Left ventricle myocardium superior (tissue), 1 donor: Measurements from ENCODE around the gene SYTL5. TPM values are rescaled to one million over a fixed set of nuclear protein-coding genes. Genes with fewer than 3 reads are reported as not detected.
"Not testable (repeated sequence)": the region's sequence is repeated elsewhere in the genome, so short reads cannot be mapped to it uniquely, and the experiment has no call there.

Experiments used
- ATAC-seq: fragments of 200-7000 bp; cut with Tn5 transposase; one replicate; pipeline ENCODE4 v1.9.1; 2020; ENCODE audit warnings: mild to moderate bottlenecking, moderate library complexity
- DNase-seq: peaks from one replicate; pipeline ENCODE4 v3.0.0-alpha.2; 2020
- intact Hi-C: fragments of 100-400 bp; cut with micrococcal nuclease; formaldehyde crosslinking; loops from one replicate; pipeline ENCODE4 v1.11.0; 2022
- long read RNA-seq: library from polyadenylated mRNA; unstranded; transcript quantifications from one replicate; pipeline ENCODE4 v2.0.0, GENCODE V29; 2021
- total RNA-seq: library from RNA; stranded (reverse); fragmentation: NEBNext Ultra II Directional; extraction: Animal tissue kit (Norgen Biotek cat#: 25700); gene quantifications from one replicate; pipeline ENCODE4 v1.2.1, GENCODE V29; 2021
- donor health status: DM: no; HTN: yes; CAD: no; lungs with severe emphysema.

Gene SYTL5
- not detected for total RNA-seq
- long read RNA-seq = 0 reads

DNA sequence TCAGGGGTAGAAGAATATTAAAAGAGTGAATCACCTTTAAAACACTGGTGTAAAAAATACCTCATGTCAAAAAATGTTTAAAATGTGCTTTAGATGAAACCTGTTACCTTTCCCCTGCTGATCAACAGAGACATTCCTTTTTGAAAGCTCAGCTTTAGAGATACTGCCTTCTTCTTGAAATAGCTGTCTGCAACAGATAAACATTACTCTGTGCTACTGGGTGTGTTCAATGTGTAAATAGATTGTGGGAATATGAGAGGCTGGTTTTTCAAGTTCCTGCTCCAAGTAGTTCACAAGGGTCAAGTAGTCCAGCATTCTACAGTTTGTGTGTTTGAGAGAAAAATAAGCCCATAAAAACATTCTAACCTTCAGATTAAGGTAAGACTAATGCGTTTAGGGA is at the start of gene SYTL5:
Gene SYTL5 (plus strand): TSS at position 263 of the 400 bp plus-strand sequence. CDS start 27,337 bp downstream, outside the sequence.
- DNase-seq (no peak), ATAC-seq (no peak)
- intact Hi-C loops = no loop called here

DNA sequence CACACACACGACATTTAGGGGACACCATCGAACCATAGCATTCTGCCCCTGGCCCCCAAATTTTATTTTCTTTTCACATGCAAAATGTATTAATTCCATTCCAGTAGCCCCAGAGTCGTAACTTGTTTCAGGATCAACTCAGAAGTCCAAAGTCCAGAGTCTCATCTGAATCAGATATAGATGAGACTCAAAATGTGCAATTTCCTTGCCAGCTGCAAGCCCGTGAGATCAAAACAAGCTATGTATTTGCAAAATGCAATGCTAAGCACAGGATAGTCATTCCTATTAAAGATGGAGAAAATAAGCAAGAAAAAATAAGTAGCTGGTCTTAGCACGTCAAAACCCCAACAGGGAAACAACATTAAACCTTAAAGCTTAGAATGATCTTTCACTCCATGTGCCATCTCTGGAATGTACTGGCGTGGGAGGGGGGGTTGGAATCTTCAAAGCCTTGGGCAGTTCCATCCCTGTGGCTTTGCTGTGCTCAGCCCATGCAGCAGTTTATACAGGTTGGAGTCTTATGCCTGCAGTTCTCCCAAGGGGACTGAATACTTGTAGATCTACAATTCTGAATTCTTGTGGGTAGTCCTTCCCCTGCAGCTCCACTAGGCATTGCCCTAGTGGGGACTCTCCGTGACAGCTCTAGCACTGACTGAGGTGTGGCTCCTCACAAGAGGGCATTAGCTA is 47.7 kb upstream of the SYTL5 start:
- intact Hi-C loops = no loop called here
- no peak for ATAC-seq
- no peak for DNase-seq

DNA sequence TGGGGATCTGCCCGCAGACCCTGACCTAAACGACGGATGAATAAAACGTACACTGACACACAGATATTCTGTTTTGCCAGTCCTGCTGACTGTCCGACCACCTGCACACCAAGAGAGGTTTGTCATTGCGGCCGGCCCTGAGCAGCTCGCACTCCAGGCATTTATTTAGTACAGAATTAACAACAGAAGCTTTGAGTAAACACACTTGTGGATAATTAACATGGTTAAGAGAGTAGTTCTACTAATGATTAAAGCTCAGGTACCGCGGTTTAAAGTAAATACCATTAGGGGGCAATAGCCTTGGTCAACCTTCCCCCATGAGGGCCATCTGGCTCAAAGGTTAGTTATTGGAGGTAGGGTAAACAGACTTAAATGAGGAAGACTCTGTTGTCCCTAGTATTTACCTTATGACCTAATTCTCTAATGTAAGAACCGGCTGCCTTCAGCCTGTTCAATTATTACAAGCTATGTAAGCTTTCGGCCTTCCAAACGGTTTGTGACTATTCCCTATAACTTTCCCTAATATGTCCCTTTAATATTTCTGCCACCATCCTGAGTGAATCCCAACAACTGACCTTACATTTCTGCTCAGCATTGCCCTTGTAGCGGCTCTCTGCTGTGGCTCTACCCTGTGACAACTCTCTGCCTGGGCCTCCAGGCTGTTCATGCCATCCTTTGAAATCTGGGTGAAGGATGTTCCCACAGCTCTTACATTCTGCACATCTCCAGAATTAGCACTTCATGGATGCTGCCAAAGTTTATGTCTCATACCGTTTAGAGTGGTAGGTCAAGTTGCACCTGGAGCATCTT is 46.9 kb upstream of the SYTL5 start:
- ATAC-seq (no peak), DNase-seq (no peak)
- intact Hi-C loops = no loop called here

DNA sequence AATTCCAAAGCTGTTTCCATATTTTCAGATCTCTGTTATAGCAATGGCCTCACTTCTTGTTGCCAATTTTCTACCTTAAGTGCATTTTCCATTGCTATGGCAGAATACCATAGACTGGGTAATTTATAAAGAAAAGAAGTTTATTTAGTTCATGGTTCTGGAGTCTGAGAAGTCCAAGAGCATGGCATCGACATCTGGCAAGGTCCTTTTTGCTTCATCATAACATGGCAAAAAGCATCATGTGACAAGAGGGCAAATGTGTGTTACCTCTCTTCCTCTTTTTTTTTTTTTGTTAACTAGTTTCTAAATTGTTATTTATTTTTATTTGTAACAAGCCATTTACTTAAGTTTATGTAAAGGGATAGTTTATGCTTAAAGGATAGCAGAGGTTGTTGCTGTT is 45.2 kb upstream of the SYTL5 start:
- DNase-seq = no peak
- intact Hi-C loops = no loop called here
- ATAC-seq = no peak

DNA sequence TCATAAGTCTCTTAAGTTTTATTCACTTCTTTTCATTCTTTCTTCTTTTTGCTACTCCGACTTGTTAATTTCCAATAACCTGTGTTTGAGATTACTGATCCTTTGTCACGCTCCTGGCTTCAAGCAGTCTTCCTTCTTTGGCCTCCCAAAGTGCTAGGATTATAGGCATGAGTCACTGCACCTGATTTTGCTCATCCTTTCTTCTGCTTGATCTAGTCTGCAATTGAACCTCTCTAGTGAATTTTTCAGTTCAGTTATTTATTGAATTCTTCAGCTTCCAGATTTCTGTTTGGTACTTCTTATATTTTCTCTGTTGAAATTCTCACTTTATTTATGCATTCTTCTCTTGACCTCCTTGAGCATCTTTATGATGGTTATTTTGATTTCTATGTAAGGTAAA is 38.6 kb upstream of the SYTL5 start:
- no peak for ATAC-seq
- DNase-seq = no peak
- intact Hi-C loops = no loop called here

DNA sequence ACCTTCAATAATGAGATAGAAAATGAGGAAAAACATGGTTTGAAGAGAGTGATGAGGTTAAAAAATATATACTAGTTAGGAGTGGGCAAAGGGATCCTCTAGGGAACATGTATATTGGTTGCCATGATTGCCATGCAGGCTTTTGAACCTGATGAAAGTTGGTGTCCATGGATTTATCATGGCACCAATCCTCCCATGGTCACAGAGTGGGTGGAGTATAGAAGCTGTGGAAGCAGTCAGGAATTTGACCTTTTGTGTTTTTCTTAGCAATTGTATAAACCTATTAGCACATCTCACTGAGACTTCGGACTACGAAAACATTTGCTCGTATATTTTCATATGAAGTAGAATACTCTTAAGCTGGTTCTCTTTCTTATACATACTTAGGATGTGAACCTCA is 30.9 kb upstream of the SYTL5 start:
- intact Hi-C loops = no loop called here
- DNase-seq (no peak), ATAC-seq (no peak)

DNA sequence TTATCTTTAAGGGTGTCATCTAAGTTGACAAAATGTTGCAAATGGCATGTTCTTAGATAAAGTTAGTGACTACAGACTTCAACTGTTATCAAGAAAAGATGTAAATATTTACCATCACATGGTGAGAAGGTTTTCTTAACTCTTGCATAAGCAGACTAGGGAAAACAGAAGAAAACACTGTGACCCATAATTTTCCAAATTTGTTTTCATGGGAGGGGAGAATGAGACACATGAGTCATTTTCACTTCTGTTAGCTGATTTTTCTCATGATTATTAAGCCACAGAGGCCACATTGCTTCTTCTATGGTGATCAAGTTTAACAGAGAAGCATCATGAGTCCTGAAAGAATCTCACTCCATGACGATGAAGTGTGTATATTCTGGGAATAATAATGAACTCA is 30.2 kb upstream of the SYTL5 start:
- ATAC-seq = no peak
- intact Hi-C loops = no loop called here
- no peak for DNase-seq

DNA sequence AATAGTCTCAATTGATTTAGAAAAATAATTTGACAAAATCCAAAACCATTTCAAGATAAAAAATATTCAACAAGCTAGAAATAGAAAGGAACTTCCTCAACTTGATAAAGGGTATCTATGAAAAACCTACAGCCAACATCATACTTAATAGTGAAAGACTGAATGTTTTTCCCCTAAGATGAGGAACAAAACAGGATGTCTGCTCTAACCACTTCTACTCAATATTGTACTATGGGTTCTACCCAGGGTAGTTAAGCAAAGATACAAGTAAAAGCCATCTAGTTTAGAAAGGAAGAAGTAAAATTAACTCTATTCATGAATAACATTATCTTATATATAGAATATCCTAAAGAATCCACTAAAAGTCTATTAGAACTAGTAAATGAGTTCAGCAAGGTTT is 21.5 kb upstream of the SYTL5 start:
- intact Hi-C loops = no loop called here
- ATAC-seq = no peak
- no peak for DNase-seq

DNA sequence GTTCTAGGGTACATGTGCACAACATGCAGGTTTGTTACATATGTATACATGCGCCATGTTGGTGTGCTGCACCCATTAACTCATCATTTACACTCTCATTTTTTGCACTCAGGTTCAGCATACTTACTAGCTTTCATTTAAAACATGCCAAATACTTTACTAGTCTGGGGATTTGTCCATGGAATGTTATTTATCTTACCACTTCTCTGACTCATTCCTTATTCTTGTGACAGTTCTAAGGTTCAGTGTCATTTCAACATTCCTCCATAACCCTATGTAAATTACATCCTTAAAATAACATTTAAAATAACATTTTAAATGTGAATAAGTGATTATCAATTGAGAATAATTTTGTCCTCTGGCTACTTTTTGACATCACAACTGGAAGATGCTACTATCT is 19.5 kb upstream of the SYTL5 start:
- intact Hi-C loops = no loop called here
- ATAC-seq (no peak), DNase-seq (no peak)

DNA sequence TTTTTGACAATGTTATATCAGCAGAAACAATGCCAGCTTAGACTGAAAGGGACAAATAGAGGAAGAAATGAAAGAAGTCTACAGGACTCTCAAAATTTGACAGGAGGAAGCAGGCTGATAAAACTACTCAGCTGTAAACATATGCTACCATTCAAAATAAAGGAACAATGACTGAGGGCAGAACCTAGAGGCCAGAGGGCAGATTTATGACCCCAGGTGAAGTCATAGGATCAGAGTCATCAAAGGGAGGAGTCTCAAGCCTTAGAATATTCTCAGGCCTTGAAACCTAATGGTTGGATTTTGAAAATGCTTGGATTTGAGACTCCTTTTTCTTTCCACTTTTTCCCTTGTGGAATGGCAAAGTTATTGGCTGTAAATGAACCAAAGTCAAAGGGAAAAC is 17.0 kb upstream of the SYTL5 start:
- ATAC-seq (no peak), DNase-seq (no peak)
- intact Hi-C loops = no loop called here

DNA sequence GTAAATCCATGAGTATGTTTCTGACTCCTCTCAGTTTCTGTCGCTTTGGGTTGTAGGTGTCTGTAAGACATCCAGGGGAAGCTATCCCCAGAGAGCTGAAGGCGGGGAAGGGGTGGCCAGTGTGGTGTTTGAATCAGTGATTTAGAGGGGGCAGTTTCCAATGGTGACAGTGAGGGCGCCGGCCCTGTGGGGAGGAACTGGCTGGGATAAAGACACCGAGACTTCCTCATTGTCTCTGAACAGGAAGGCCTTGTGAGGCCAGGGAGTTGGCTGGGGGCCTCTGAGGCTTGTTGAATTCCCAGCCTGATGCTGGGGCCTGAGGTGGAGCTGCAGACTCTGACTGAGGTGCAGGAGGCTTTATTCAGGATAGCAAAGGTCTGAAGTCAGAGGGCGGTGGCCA is 15.1 kb upstream of the SYTL5 start:
- intact Hi-C loops, ATAC-seq, DNase-seq: not testable (repeated sequence)

DNA sequence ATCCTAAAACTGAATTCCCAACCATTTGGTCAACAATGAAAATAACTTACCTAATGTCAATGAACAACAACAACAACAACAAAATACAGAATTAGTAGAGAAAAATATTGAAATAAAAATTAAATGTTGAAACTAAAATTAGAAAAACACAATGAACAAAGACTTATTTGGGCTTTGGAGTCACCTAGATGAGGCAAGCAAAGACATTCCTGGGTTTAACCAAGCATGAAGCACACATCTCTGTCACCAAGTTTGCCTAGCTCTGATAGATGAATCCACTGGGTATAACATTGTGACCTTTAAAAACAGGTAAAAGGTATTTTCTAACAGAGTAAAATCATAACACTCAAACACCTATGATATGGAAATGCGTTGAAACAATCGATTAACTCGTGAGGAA is 13.2 kb upstream of the SYTL5 start:
- no peak for ATAC-seq
- intact Hi-C loops = no loop called here
- no peak for DNase-seq

DNA sequence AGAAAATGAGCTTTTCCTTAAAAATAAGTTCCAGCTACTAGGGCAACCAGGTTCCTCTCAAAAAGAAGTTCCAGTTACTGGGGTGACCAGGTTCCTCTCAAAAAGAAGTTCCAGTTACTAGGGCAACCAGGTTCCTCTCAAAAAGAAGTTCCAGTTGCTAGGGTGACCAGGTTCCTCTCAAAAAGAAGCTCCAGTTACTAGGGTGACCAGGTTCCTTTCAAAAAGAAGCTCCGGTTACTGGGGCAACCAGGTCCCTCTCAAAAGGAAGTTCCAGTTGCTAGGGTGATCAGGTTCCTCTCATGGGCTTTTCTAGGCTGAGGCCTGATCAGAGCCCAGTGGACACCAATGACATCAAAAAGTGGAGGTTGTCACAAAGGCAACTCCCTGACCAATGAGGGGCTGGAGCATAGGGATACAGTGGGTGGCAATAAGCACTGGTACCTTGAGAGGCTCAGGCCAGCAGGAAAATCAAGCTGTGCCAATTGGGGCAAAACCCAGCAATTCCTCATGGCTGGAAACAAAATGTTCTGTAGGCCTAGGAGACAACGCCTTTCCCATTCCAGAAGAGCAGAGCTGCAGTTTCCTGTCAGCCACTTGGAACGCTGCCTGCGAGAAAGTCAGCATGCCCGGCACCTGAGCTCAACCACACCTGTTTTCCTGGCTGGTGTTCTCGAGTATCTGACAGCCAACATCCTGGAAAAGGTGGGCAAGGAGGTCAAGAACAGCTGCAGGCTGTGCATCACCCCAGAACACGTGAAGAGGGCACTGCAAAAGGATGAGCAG is 12.3 kb upstream of the SYTL5 start:
- DNase-seq (no peak), ATAC-seq (no peak)
- intact Hi-C loops = no loop called here

DNA sequence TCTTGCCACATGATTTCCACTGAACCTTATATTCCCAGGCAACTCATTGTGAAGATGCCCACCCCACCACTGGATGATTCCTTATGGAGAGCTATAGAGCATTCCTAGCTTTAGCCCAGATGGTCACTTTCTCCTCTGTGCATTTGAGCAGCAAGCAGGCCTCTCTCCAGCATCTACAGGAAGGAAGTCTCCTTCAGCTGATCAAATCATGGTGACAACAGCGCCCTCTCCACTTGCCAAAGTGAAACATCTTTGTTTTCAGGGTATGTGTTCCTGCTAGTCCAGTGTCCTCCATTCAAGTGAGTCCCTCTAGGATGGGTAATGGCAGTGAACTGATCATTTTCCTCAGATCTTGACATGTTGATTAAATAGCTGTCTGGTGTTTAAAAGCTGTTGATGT is 10.9 kb upstream of the SYTL5 start:
- intact Hi-C loops = no loop called here
- no peak for ATAC-seq
- DNase-seq = no peak

DNA sequence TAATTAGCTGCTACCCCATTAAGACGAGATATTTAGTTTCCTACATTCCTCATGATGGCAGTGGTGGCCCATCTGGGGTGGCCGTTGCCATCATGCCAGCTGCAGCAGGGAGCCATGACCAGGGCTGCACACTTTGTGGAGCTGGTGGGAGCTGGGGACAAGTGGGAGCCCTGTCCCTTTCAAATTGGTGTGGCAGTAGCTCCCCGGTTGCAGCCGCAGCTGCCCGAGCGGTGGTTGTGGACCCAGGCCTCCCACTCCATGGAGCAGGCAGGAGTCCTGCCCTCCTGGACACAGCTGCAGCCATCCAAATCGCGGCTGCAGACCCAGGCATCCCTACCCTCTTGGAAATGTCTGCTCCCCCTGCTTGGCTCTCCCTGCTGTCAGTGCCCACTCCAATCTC is 9.3 kb upstream of the SYTL5 start:
- intact Hi-C loops = no loop called here
- ATAC-seq (no peak), DNase-seq (no peak)

DNA sequence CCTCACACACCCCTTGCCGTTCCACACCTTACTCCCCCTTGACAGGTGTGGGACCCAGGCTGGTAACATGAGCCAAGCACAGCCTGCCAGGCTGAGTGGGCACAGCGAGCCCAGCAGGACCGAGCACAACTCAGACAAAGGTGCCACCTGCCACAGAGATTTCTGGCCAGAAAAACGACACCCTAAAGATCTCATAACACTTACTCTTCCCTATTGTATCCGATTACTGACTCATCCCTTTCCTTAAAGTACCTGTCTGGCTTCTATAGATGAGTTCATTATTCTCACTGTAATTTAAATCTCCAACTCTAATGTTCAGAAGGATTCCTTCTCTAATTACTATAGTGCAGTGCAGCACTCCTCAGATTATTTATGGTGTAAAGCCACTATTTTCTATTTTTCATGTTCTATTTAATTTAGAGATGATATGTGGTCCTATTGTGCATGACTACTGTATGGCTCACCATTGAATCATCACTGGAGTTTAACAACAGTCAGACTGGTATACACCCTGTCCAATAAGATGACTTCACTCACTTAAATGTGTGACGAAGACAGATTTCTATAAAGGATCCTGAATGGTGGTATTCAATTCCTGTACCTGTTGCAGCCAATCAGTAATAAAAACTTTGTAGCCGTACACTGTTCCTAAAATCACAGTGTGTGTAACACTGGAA is 7.6 kb upstream of the SYTL5 start:
- intact Hi-C loops = no loop called here
- DNase-seq (no peak), ATAC-seq (no peak)

DNA sequence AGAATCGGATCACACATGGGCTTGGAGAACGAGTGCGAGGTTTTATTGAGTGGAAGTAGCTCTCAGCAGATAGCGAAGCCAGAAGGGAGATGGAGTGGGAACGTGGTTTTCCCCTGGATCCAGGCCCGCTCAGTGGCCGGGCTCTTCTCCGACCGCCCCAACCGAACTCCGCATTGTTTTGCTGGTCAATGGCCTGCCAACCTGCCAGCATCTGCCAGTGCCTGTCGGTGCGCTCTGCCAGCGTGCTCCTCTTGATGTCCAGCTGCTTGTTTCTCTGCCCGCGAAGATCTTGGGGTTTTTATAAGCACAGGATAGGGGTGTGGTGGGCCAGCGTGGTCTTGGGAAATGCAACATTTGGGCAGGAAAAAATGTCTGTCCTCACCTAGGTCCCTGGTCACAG is 5.6 kb upstream of the SYTL5 start:
- ATAC-seq (no peak), DNase-seq (no peak)
- intact Hi-C loops = no loop called here

DNA sequence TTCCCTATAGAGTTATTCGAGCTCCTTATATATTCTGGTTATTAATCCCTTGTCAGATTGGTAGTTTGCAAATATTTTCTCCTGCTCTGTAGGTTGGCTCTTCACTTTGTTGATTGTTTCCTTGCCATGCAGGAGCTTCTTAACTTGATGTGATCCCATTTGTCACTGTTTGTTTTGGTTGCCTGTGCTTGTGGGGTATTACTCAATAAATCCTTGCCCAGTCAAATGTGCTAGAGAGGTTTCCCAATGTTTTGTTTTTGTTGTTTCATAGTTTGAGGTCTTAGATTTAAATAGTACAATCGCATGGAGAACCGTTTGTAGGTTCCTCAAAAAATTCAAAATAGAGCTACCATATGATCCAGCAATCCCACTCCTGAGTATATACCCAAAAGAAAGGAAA is 2.3 kb upstream of the SYTL5 start:
- intact Hi-C loops = no loop called here
- DNase-seq (no peak), ATAC-seq (no peak)

DNA sequence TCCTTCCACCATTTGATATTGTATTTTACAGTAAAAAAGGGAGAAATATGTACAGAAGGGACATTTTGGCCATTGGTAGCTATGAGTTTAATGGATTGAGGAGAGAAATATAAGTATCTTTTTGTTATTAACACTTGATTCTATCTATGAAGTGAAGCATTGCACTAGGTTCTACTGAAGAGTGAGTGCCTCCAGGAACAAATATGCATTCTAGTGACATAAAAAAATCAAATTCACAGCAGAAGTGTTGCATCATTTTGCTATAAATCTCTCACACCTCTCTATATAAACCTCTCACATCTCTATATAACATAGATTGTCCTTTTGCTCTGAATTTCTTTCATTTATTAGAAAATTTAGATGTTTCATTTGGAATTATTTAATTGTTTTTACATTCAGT is 425 bp downstream of the SYTL5 start:
- ATAC-seq = no peak
- intact Hi-C loops = no loop called here
- DNase-seq = no peak

DNA sequence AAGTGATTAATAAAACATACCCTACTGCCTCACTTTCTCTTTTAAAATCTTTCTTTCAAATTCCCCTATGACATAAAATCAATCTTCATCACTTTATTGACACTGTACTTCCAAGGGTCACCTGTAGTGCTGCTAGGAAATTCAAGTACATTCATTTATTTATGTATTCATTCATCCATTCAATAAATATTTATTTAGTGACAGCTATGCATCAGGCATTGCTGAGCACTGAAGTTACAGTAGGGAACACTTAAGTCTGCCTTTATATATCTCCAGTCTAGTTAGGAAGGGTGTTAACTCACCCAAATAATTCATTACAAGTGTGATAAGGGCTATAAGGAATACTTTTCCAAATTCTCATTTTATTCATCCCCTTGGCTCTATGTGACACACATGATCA is 2.3 kb downstream of the SYTL5 start:
- no peak for ATAC-seq
- DNase-seq = no peak
- intact Hi-C loops = no loop called here
